HuH-7 (cell line): ENCODE measurements around the gene RHOF.
"Not testable (repeated sequence)": the region's sequence is repeated elsewhere in the genome, so short reads cannot be mapped to it uniquely, and the experiment has no call there.

Source experiments
- DNase-seq: peaks from one replicate; pipeline ENCODE4 v3.0.0; 2011; ENCODE audit warnings: low spot score

Gene RHOF

DNA sequence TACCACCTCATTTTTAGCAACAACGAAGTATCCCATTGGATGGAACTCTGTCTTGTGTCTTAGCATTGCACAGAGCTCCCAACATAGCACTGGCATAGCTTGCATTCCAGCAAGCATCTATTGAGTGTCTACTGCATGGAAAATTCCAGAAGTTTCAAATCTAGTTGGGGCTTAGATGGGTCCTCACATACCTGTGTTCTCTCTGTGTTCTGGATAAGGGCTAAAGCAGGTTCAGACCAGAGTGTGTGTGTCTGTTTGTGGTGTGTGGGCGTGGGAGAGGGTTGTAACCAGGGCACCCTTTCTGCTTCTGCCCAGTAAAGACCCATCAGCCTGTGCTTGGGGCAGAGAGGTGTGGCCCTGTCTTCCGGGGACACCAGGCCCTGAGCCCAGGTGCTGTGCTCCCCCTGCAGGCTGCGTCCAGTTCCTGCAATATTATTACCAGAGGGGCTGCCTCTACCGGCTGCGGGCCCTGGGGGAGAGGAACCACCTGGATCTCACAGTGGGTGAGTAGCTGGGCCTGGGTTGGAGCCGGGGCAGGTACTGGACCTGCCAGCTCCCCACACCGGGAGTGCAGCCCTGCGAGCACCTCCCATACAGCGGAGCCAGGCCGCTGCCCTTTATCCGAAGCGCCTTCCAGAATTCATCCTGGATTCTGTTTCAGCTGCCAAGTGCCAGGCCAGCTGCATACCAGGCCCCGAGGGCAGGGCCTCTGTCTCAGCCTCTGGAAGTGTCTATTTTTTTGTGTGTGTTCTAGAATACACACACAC lies 20.3 kb downstream of the RHOF start:
- DNase-seq: peak; percentile 93

DNA sequence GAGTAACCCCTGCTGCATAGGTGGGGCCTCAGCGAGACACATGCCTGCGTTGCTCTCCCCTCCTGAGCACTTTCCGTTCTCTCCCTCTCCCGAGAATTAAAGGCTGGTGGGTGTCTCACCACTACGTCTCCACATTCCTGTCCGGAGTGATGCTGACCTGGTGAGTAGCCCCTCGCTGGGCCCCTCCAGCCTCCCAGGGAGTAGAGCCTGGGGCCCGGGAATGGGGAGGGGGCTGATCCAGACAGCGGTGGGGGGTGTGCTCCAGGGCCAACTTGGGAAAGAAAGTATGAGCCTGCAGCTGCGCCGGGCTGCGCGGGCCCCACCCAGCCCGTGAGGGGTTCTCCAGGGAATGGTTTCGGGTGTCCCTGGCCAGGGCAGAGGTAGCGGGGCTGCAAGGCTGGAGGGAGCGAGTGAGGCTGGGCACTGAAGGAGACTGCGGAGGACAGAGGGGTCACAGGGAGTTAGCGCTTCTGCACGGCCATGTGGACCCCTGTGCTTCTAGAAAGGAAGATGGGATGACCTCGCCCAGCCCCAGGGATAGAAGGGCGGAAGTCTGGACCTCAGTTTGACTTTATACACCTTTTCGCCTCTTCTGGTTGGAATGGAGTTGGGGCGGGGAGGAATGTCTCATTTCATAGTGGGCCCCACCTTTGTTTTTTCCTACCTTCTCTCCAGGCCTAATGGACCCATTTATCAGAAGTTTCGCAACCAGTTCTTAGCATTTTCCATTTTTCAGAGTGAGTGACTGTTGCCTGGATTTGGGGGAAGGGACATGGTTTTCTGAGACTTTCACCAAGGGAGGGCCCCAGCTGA lies 22.5 kb downstream of the RHOF start:
- DNase-seq: no peak

DNA sequence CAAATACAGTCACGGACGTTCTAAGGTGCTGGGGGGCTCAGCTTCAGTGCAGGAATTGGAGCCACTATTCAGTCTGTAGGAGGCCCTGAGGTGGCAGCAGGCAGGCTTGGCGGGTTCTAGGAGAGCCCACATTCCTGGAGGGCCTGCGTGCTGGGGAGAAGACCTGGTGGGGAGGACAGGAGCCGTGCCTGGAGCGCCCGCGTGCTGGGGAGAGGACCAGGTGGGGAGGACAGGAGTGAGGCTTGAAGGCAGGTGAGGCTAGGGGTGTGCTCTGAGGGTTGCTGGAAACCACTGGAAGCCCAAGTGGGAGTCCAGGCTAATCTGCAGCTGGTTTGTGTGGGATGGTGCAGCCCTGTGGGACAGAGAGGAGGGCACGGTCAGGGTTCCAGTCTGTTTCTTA lies 23.1 kb downstream of the RHOF start:
- no peak for DNase-seq

DNA sequence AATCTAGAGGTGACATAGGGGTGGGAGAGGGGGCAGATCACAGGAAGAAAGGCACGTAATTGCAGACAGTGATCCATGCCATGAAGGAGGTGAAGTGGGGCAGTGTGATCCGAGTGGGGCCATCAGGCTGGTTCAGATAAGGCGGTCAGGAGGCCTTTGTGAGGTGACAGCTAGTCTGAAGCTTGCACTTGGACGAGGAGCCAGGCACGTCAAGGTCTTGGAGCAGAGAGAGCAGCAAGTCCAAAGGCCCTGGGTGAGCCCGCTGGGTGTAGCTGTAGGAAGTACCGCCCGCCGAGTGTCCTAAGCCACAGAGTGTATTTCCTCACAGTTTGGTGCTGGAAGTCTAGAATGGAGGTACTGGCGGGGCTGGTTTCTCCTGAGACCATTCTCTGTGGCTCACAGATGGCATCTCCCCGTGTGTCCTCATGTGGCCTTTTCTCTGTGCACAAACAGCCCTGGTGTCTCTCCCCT lies 23.6 kb downstream of the RHOF start:
- DNase-seq: no peak

DNA sequence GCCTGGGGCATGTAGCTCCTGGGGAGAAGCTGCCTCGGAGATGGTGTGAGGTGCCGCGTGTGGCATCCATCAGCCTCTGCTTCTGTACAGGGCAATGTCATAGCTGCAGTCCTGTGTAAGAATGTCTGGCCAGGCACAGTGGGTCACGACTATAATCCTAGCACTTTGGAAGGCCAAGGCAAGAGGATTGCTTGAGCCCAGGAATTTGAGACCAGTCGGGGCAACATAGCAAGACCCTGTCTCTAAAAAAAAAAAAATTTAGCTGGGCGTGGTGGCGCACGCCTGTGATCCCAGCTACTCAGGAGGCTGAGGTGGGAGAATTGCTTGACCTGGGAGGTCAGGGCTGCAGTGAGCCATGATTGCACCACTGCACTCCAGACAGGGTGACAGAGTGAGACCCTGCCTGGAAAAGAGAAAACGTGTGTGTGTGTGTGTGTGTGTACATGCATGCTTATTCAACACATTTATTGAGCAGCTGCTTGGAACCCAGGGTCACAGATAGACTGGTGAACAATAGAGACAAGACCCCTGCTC lies 24.1 kb downstream of the RHOF start:
- no peak for DNase-seq

DNA sequence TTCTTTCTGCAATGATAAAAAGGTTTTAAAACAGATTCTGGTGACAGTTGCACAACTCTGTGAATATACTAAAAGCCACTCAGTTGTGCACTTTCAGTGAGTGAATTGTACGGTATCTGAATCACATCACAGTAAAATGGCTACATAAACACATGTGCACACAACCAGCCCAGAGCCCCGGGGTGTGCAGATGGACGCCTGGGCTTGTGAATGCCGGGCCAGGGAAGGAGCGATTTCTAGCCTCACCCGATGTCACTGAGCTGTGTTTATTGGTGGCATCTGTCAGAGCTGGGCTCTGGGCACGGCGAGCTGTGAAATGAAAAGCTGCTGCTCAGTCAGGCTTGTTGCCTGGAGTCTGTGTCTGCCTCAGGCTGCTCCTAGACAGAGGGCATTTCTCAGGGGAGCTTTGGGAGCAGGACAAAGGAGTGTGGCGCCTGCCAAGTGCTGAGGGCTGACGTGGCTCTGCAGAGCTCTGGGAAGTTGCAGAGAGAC lies 25.9 kb downstream of the RHOF start:
- no peak for DNase-seq

DNA sequence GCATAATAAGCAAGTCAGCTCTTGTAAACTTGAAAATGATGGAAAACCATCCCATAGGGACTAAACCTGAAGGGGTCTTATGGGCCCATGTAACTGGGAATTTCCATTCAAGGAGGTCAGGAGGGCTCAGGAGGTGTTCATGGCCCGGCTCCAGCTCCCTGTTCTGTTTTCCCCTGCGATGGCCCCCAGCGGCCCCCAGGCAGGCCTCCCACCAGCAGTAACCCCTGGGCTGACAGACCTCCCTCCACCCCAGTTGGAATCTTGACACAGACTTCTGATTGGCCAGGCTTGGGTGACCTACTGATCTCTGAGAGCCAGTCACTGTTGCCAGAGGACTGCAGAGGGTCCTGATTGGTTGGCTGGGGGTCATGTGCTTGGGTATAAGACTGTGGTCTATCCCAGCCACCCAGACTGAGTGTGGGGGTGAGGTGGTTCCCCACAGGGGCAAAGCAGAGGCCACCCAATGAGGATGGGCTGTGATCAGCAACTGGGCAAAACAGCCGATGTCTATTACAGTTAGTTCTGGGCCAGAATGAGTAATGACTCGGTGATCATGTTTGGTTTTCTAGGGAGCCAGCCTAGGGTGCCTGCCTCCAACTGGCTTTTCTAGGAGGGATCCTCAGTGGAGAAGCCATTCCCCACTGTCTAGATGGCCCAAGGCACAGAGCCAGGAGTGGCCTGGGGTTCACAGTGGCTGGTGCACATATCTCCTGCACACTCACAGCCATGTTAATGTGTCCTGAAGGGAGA lies 27.0 kb downstream of the RHOF start:
- DNase-seq: no peak

DNA sequence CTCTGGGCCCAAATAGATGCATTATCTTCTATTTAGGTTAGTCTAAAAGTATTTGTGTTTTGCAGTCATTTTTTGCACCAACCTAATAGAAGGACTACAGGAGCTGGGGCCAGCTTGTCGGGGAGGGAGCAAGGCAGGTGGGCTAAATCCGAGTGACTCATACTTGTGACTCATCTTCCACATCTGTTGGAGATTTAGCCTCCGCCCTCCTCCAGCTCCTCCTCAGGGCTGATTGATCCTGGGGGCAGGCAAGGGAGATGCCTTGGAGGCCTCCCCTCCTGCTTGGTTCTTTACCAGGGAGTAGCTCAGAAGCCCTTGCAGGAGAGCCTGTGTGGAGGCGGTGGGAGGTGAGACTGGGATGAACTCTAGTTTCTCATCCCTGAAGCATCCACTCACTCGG lies 27.9 kb downstream of the RHOF start:
- DNase-seq: no peak

DNA sequence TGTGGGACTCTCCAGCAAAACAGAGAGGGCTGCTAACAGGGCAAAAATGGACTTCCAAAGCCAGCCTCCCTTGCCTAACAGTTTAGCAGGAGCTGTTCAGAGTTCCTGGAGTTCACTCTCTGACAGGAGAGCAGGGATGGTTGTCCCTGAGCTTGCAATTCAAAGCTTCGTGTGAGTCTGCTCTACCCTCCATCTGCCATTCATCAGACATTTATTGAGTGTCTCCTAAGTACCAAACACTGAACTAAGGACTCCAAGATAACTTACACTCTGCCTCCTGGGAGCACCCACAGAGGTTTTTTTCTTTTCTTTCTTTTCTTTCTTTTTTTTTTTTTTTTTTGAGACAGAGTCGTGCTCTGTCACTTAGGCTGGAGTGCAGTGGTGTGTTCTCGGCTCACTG lies 28.7 kb downstream of the RHOF start:
- DNase-seq: no peak

DNA sequence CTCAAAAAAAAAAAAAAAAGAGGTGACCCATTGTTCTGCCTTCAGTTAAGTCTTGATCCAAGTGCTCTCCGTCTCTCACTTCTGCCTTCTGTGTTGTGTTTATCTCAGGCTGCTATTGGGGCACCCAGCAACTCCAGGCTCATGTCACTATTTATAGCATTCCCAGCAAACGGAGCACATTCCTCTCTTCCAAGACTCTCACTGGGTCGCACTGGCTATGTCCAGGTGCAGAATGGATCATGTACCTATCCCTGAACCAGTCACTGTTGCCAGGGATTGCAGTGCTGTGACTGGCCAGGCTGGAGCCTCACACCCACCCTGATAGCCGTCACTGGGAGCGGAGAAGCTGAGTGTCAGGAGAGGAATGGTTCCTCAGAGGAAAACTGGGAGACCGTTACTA lies 31.2 kb downstream of the RHOF start:
- DNase-seq: no peak

DNA sequence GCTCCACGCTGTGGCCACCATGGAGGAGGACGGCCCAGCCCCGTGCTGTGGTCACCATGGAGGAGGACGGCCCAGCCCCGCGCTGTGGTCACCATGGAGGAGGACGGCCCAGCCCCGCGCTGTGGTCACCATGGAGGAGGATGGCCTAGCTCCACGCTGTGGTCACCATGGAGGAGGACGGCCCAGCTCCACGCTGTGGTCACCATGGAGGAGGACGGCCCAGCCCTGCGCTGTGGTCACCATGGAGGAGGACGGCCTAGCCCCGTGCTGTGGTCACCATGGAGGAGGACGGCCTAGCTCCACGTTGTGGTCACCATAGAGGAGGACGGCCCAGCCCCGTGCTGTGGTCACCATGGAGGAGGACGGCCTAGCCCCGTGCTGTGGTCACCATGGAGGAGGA lies 35.0 kb downstream of the RHOF start:
- DNase-seq: not testable (repeated sequence)

DNA sequence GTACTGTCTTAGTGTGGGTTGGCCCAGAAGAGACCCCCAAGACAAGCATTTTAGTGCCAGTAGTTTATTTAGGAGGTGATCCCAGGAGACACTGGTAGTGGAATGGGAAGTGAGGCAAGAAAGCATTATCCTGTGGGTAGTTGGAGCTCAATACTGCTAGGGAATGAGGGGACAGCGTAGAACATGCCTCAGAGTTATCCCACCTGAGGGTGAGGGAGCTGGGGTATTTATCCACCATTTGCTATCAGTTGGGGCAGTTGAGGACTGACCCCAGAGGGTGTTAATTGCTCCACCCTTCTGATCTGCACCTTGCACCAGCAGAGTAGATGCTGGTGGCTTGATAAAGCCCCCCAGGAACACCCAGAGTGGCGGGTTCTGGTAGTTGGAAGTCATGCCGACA lies 37.9 kb downstream of the RHOF start:
- no peak for DNase-seq

DNA sequence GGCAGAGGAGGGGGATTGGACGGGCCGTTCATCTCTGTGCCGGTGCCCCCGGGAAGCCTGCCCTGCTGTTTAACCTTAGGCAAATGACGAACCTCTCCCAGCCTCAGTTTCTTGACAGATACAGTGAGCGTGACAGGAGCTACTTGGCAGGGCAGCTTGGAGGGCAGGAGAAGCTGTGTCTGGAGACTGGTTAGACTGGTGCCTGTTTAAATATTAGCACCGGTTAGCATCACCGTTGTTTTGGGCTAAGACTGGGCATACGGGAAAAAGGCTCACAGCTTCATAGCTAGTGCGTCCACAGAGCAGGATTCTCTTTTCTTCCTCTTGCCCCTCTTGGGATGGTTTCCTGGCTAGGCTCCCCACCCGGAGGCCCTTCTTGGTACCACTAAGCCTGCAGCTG lies 38.7 kb downstream of the RHOF start:
- no peak for DNase-seq

DNA sequence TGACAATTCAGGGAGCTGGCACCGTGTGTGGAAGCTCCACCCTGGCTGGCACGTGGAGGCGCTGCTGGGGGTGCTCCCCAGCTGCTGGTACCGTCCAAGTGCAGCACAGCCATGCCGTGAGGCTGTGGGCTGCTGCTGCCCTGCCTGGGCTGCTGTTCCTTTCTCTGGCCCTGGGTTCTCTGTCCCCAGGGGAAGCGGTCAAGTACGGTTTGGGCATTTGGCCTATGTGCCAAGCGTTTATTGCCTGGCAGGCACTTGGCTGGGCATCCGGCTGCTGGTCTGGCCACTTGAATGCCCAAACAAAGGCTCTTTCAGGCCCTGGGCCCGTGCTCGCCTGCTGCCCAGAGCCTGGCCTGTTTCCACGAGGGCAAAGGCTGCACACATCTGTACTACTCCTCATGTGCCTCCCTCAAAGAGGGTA lies 39.6 kb downstream of the RHOF start:
- no peak for DNase-seq

DNA sequence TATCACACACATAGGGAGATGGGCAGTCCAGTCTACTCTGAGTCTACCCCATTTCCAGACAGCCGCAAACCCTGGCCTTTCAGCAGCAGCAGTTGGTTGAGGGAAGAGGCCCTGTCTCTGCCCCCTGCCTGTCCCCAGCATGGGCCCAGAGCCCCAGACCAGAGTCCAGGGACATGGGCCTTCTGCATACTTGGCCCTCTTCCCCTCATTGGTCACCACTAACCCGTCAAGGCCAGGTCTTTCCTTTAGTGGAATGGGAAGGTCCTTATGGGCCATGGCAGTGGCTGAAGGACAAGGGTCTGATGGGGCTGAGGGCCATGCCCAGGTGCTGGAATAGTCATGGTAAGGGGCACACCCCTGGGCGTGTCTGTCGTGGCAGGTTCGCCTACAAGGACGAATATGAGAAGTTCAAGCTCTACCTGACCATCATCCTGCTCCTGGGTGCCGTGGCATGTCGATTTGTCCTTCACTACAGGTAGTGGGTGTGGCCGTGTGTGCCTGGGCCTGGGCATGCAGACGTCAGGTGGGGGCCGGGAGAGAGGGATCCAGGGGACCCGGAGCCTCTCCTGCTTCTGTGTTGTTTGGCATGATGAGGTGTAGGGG lies 41.6 kb downstream of the RHOF start:
- DNase-seq: no peak

DNA sequence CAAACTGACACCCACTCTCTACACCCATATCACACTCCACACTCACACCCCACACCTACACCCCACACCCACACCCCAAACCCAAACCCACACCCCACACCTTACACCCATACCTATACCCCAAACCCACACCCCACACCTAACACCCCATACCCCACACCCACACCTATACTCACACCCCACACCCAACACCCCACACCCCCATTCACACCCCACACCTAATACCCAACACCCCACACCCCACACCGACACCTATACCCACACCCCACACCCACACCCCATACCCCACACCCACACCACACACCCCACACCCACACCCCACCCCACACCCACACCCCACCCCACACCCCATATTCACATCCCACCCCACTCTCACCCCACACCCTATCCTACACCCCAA lies 42.5 kb downstream of the RHOF start:
- DNase-seq: no peak

DNA sequence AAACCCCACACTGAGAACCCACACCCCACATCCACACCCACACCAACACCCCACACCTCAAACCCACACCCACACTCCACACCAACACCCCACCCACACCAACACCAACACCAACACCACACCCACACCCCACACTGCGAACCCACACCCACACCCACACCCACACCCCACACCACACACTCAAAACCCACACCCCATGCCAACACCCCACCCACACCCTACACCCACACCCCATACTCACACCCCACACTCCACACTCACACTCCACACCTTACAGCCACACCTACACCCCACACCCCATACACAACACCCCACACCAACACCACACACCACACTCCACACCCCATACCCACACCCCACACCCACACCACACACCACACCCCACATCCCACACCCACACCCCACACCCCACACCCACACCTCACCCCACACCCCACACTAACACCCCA lies 43.0 kb downstream of the RHOF start:
- no peak for DNase-seq

DNA sequence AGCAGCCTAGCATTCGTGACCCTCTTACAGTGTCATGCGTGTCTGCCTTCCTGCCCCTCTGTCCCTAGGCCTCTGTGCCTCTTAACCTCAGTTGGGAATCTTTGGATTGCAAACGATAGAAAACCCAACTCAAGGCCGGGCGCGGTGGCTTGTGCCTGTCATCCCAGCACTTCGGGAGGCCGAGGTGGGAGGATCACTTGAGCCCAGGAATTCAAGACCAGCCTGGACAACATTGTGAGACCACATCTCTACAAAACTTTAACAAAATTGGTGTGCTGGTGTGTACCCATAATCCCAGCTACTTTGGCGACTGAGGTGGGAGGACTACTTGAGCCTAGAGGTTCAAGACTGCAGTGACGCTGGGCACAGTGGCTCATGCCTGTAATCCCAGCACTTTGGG lies 44.2 kb downstream of the RHOF start:
- DNase-seq: no peak

DNA sequence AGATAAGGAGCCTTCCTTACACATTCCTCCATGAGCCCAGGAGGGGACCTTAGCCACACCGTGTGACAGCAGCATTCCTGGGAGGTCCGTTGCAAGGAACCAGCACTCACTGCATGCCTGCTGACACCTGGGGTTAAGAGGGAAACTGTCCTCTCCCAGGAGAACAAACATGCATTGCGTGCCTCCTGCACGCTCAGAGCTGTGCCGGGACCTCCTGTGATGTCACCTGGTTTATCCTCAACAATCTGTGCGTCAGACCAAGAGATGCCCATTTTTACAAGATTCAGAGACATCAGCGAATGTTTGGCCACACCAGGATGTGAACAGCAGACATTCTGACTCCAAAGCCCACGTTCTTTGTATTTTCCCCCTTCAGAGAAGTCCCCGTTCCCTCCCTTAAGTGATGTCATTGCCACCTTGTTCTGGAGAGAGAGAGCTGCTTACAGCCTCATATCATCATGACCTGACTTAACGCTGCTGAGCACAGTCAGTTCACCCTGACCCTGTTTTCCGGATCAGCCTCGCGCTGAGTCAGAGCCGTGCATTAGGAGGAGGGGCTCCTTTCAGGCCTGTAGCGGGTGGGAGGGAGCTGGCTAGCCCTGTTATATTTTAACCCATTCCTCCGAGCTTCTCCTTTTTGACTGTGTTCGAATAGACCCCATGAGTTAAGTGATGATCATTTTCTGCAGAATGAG lies 44.8 kb downstream of the RHOF start:
- DNase-seq: no peak

DNA sequence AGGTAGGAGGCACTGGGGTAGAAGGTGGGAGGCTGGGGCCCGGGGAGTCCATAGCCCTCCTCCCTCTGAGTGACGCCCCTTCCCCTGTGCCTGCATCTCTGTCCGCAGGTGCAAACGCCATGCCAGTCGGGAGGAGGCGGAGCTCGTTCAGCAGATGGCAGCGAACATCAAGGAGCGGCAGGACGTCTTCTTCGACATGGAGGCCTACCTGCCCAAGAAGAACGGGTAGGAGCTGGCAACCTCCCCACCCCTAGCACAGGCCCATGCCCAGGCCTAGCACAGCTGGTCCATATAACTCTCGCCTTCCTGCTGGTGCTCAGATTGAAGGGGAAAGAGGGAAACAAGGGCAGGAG lies 45.3 kb downstream of the RHOF start:
- DNase-seq: no peak

DNA sequence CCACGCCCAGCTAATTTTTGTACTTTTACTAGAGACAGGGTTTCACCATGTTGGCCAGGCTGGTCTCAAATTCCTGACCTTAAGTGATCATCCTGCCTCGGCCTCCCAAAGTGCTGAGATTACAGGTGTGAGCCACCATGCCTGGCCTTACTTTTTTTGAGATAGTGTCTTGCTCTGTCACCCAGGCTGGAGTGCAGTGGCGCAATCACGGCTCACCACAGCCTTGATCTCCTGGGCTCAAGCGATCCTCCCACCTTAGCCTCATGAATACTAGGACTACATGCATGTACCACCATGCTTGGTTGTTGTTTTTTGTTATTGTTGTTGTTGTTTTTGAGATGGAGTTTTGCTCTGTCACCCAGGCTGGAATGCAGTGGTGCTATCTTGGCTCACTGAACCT lies 47.9 kb downstream of the RHOF start:
- DNase-seq: not testable (repeated sequence)
